ENCODE measurements around the gene CD247.

CD247 gene

DNA sequence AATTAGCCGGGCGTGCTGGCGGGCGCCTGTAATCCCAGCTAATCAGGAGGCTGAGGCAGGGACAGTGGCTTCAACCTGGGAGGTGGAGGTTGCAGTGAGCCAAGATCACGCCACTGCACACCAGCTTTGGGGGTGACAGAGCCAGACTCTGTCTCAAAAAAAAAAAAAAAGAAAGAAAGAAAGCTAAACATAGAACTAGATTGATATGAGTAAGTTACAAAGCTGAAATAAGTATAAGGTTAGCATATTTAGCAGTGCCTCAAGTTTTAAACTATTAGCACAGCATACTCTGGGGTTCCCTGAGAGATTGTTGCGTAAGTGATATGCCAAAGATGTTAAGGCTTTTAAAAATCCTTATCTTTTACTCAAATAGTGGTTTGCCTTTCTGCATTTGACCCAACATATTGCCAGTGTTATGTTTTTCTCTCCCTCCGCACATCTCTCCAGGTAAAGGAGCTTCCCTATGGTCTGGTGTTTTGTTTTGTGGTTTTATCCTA lies 126.1 kb downstream of the CD247 start:
- peaks cover 5% of the 10 kb centered on the region for H3K36me3 Mint-ChIP-seq
- H3K27ac Mint-ChIP-seq = no peak overlapping the region
- H3K4me3 Mint-ChIP-seq = no peak overlapping the region
- no peaks in the 10 kb centered on the region for H3K4me1 Mint-ChIP-seq (ENCODE audit: low read depth)
- no peaks in the 10 kb centered on the region for H3K27me3 Mint-ChIP-seq
- no peaks in the 10 kb centered on the region for H3K9me3 Mint-ChIP-seq (ENCODE audit: low read depth)

- Mint-ChIP-seq H3K4me1 (ENCODE audit: low read depth) (no peaks in the 10 kb centered on the region), H3K4me3 (no peak overlapping the region), H3K36me3 (peaks cover 8% of the 10 kb centered on the region), H3K27ac (no peak overlapping the region), H3K9me3 (ENCODE audit: low read depth) (no peaks in the 10 kb centered on the region), H3K27me3 (no peaks in the 10 kb centered on the region)
Observed at GRCh38 chr1:167388976-167389375, 129.4 kb downstream of the CD247 start.

DNA sequence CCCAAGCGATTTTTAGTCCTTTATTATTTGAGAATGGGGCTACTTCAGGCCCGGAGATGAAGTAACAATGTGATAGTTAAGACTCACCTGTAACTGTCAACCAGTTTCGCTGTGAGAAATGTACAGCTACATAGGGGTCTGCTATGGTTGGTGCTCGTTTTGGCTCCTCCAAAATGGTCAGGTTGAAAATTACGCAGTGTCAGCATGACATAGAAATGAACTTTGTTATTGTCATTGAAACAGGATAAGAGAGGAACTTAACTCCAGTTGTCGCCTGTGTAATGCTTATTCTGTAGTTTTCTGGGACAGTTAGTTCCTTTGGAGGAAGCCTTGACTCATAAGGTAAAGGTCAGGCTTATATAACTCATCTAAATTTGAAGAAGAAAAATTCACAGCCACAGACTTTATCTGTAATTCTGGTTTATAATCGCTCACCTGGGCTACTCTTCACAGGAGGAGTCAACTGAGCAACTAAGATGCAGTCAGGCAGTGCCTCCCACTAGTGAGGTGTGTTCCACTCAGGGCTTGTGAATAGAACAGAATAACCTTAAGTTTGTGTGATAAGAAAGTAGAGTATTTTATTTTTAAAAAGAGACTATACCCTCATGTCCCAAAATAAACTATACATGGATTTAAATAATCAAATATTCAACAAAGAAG lies 130.9 kb downstream of the CD247 start:
- peaks cover 12% of the 10 kb centered on the region for H3K36me3 Mint-ChIP-seq
- no peaks in the 10 kb centered on the region for H3K27me3 Mint-ChIP-seq
- no peak overlapping the region for H3K4me3 Mint-ChIP-seq
- no peak overlapping the region for H3K27ac Mint-ChIP-seq
- H3K4me1 Mint-ChIP-seq (ENCODE audit: low read depth) = no peaks in the 10 kb centered on the region
- H3K9me3 Mint-ChIP-seq (ENCODE audit: low read depth) = no peaks in the 10 kb centered on the region

Measured in activated naive CD8-positive, alpha-beta T cell (primary cell).